ENCODE results near the gene NFKBIL1. TPM values are rescaled to one million over a fixed set of nuclear protein-coding genes. Genes with fewer than 3 reads are reported as not detected.

The NFKBIL1 gene
- total RNA-seq, 2 donors from 2014 or later = 5.5 to 6.4 TPM

DNA sequence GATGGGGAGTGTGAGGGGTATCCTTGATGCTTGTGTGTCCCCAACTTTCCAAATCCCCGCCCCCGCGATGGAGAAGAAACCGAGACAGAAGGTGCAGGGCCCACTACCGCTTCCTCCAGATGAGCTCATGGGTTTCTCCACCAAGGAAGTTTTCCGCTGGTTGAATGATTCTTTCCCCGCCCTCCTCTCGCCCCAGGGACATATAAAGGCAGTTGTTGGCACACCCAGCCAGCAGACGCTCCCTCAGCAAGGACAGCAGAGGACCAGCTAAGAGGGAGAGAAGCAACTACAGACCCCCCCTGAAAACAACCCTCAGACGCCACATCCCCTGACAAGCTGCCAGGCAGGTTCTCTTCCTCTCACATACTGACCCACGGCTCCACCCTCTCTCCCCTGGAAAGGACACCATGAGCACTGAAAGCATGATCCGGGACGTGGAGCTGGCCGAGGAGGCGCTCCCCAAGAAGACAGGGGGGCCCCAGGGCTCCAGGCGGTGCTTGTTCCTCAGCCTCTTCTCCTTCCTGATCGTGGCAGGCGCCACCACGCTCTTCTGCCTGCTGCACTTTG, 28.0 kb downstream of the NFKBIL1 start, which contains the start of gene TNF:
TNF (plus strand) TSS at position 231 of the 567 bp plus-strand sequence; CDS start at position 408, 177 bp downstream.
- ATAC-seq (peak; percentile 13), DNase-seq (peak; percentile 48 to 74 (median 51))
- H3K27me3 Mint-ChIP-seq = no peaks in the 10 kb centered on the region
- peak within 1 kb of the TSS; percentile 100 for H3K4me3 Mint-ChIP-seq
- peaks cover 77% of the 10 kb centered on the region for H3K4me1 Mint-ChIP-seq
- peak within 1 kb of the TSS; percentile 99 for H3K27ac Mint-ChIP-seq
- H3K9me3 ChIP-seq (ENCODE audit: control insufficient read depth, low read length, poor library complexity, severe bottlenecking) = no peaks in the 10 kb centered on the region
- peaks cover 23% of the 10 kb centered on the region for H3K36me3 Mint-ChIP-seq (ENCODE audit: low read depth)

- ATAC-seq = no peak
- H3K36me3 Mint-ChIP-seq (ENCODE audit: low read depth) = peaks cover 28% of the 10 kb centered on the region
- H3K4me3 Mint-ChIP-seq = peak overlapping the region; percentile 100
- no peaks in the 10 kb centered on the region for H3K9me3 ChIP-seq (ENCODE audit: control insufficient read depth, low read length, poor library complexity, severe bottlenecking)
- peak overlapping the region; percentile 99 for H3K27ac Mint-ChIP-seq
- H3K27me3 Mint-ChIP-seq = no peaks in the 10 kb centered on the region
- no peak for DNase-seq
- H3K4me1 Mint-ChIP-seq = peaks cover 73% of the 10 kb centered on the region
Observed at GRCh38 chr6:31575952-31576685, 28.7 kb downstream of the NFKBIL1 start.

GRCh38 chr6:31576897-31577578, 29.6 kb downstream of the NFKBIL1 start:
- peak overlapping the region; percentile 100 for H3K4me3 Mint-ChIP-seq
- H3K36me3 Mint-ChIP-seq (ENCODE audit: low read depth) = peaks cover 35% of the 10 kb centered on the region
- H3K27ac Mint-ChIP-seq = peak overlapping the region; percentile 99
- ATAC-seq (no peak), DNase-seq (no peak)
- no peaks in the 10 kb centered on the region for H3K27me3 Mint-ChIP-seq
- H3K9me3 ChIP-seq (ENCODE audit: control insufficient read depth, low read length, poor library complexity, severe bottlenecking) = no peaks in the 10 kb centered on the region
- peaks cover 66% of the 10 kb centered on the region for H3K4me1 Mint-ChIP-seq

DNA sequence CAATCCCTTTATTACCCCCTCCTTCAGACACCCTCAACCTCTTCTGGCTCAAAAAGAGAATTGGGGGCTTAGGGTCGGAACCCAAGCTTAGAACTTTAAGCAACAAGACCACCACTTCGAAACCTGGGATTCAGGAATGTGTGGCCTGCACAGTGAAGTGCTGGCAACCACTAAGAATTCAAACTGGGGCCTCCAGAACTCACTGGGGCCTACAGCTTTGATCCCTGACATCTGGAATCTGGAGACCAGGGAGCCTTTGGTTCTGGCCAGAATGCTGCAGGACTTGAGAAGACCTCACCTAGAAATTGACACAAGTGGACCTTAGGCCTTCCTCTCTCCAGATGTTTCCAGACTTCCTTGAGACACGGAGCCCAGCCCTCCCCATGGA, 30.2 kb downstream of the NFKBIL1 start:
- H3K4me3 Mint-ChIP-seq = peak overlapping the region; percentile 100
- no peaks in the 10 kb centered on the region for H3K9me3 ChIP-seq (ENCODE audit: control insufficient read depth, low read length, poor library complexity, severe bottlenecking)
- DNase-seq (no peak), ATAC-seq (no peak)
- H3K36me3 Mint-ChIP-seq (ENCODE audit: low read depth) = peaks cover 32% of the 10 kb centered on the region
- H3K27ac Mint-ChIP-seq = peak overlapping the region; percentile 99
- peaks cover 64% of the 10 kb centered on the region for H3K4me1 Mint-ChIP-seq
- H3K27me3 Mint-ChIP-seq = no peaks in the 10 kb centered on the region

GRCh38 chr6:31578184-31579118, 31.0 kb downstream of the NFKBIL1 start:
- Mint-ChIP-seq H3K27me3 (no peaks in the 10 kb centered on the region), H3K4me1 (peaks cover 63% of the 10 kb centered on the region), H3K36me3 (ENCODE audit: low read depth) (peaks cover 29% of the 10 kb centered on the region), H3K4me3 (peak overlapping the region; percentile 100), H3K27ac (peak overlapping the region; percentile 99)
- no peaks in the 10 kb centered on the region for H3K9me3 ChIP-seq (ENCODE audit: control insufficient read depth, low read length, poor library complexity, severe bottlenecking)
- no peak for DNase-seq
- ATAC-seq = no peak

DNA sequence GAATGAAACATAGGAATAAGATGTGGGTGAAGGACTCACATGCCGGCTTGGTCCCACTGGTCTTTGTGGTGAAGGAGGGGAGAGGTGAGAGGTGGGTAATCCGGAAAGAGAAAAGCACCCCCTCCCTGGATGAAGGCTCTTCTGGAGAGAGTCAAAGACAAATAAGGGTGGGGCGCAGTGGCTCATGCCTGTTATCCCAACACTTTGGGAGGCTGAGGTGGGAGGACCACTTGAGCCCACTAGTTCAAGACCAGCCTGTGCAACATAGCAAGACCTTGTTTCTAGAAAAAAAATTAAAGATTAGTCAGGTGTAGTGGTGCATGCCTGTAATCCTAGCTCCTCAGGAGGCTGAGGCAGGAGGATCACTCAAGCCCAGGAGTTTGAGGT, 31.7 kb downstream of the NFKBIL1 start:
- ATAC-seq (no peak), DNase-seq (no peak)
- Mint-ChIP-seq H3K4me3 (peak overlapping the region; percentile 100), H3K27me3 (no peaks in the 10 kb centered on the region), H3K36me3 (ENCODE audit: low read depth) (peaks cover 29% of the 10 kb centered on the region), H3K27ac (peak overlapping the region; percentile 99), H3K4me1 (peaks cover 60% of the 10 kb centered on the region)
- no peaks in the 10 kb centered on the region for H3K9me3 ChIP-seq (ENCODE audit: control insufficient read depth, low read length, poor library complexity, severe bottlenecking)

- Mint-ChIP-seq H3K36me3 (ENCODE audit: low read depth) (peaks cover 29% of the 10 kb centered on the region), H3K4me1 (peaks cover 55% of the 10 kb centered on the region), H3K27me3 (no peaks in the 10 kb centered on the region), H3K27ac (peak overlapping the region; percentile 99), H3K4me3 (peak overlapping the region; percentile 100)
- ATAC-seq (no peak), DNase-seq (no peak)
- H3K9me3 ChIP-seq (ENCODE audit: control insufficient read depth, low read length, poor library complexity, severe bottlenecking) = no peaks in the 10 kb centered on the region
Observed at GRCh38 chr6:31579546-31580437, 32.4 kb downstream of the NFKBIL1 start.

DNA sequence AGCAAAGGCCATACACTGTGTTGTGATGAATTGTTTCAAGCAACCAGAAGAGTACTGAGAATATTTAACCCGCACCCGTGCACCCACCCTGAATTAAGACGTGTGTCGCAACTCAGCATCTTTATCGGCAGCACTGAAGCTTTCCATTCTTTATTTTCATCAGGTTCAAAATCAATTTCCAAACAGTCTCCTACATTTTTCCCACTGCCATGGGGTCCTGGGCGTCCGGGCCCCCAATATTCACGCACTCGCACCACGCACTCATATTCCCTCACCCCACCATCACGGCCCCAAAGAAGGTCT, 33.0 kb downstream of the NFKBIL1 start:
- Mint-ChIP-seq H3K4me1 (peaks cover 53% of the 10 kb centered on the region), H3K36me3 (ENCODE audit: low read depth) (peaks cover 29% of the 10 kb centered on the region), H3K4me3 (peak overlapping the region; percentile 100), H3K27me3 (no peaks in the 10 kb centered on the region), H3K27ac (peak overlapping the region; percentile 99)
- DNase-seq = no peak
- H3K9me3 ChIP-seq (ENCODE audit: control insufficient read depth, low read length, poor library complexity, severe bottlenecking) = no peaks in the 10 kb centered on the region
- ATAC-seq = no peak

GRCh38 chr6:31580807-31581433, 33.5 kb downstream of the NFKBIL1 start:
- peak; percentile 80 to 91 (median 89) for DNase-seq
- no peaks in the 10 kb centered on the region for H3K9me3 ChIP-seq (ENCODE audit: control insufficient read depth, low read length, poor library complexity, severe bottlenecking)
- ATAC-seq = peak; percentile 69
- peak overlapping the region; percentile 100 for H3K4me3 Mint-ChIP-seq
- H3K27ac Mint-ChIP-seq = peak overlapping the region; percentile 99
- H3K36me3 Mint-ChIP-seq (ENCODE audit: low read depth) = peaks cover 24% of the 10 kb centered on the region
- H3K4me1 Mint-ChIP-seq = peaks cover 53% of the 10 kb centered on the region
- no peaks in the 10 kb centered on the region for H3K27me3 Mint-ChIP-seq

GRCh38 chr6:31581434-31582229, 34.2 kb downstream of the NFKBIL1 start:
- Mint-ChIP-seq H3K36me3 (ENCODE audit: low read depth) (peaks cover 18% of the 10 kb centered on the region), H3K4me3 (peak overlapping the region; percentile 100), H3K27me3 (no peaks in the 10 kb centered on the region), H3K27ac (peak overlapping the region; percentile 99), H3K4me1 (peaks cover 51% of the 10 kb centered on the region)
- no peak for ATAC-seq
- no peaks in the 10 kb centered on the region for H3K9me3 ChIP-seq (ENCODE audit: control insufficient read depth, low read length, poor library complexity, severe bottlenecking)
- no peak for DNase-seq

- peaks cover 14% of the 10 kb centered on the region for H3K36me3 Mint-ChIP-seq (ENCODE audit: low read depth)
- peaks cover 52% of the 10 kb centered on the region for H3K4me1 Mint-ChIP-seq
Observed at GRCh38 chr6:31582230-31582643, 34.8 kb downstream of the NFKBIL1 start, which contains the start of gene LTB. Gene LTB (minus strand): TSS chr6:31582424. CDS start chr6:31582417, 7 bp downstream.

More at GRCh38 chr6:31582230-31582643, 34.8 kb downstream of the NFKBIL1 start, which contains the start of gene LTB:
- H3K9me3 ChIP-seq (ENCODE audit: control insufficient read depth, low read length, poor library complexity, severe bottlenecking) = no peaks in the 10 kb centered on the region
- ATAC-seq (peak; percentile 71), DNase-seq (peak; percentile 57 to 71 (median 58))
- Mint-ChIP-seq H3K4me3 (peak within 1 kb of the TSS; percentile 100), H3K27ac (peak within 1 kb of the TSS; percentile 99), H3K27me3 (no peaks in the 10 kb centered on the region)

Measured in T-helper 17 cell (primary cell).